IMR-90 (cell line): ENCODE results near the gene MTMR3. TPM values are rescaled to one million over a fixed set of nuclear protein-coding genes. Genes with fewer than 3 reads are reported as not detected.

ENCODE experiments used
- ATAC-seq: fragments of 200-7000 bp; cut with Tn5 transposase; 2 replicates; pipeline ENCODE4 v1.9.1; 2020; ENCODE audit warnings: low read depth, mild to moderate bottlenecking, moderate library complexity
- BruUV-seq: library from RNA; stranded (reverse); fragments of 400-500 nt; replicated peaks from 2 replicates; lab custom pipeline; 2021; lab: Mats Ljungman, UMichigan
- CTCF ChIA-PET: fragments of 300-600 bp; formaldehyde crosslinking; extraction: SDS; loops from one replicate; lab custom pipeline; 2021; ENCODE audit warnings: antibody characterized with exemption; lab: Yijun Ruan, JAX
- POLR2A ChIA-PET: fragments of 300-600 bp; sonication (Branson Sonifier 250); formaldehyde crosslinking; loops from one replicate; lab custom pipeline; 2022; ENCODE audit warnings: antibody characterized with exemption; ENCODE audit not compliant: unreplicated experiment; lab: Charles Lee
- DNase-seq: peaks from one replicate; pipeline ENCODE4 v3.0.0; 2013
- H2AFZ ChIP-seq: replicated peaks from 2 replicates; pipeline ENCODE3; 2013; ENCODE audit warnings: low read length, mild to moderate bottlenecking; ENCODE audit not compliant: poor library complexity
- H2AK5ac ChIP-seq: 2 replicates; pipeline ENCODE4 v1.6.1; 2013; ENCODE audit warnings: low read depth, low read length, inconsistent platforms
- H2AK9ac ChIP-seq: replicated peaks from 2 replicates; pipeline ENCODE3; 2013; ENCODE audit warnings: mild to moderate bottlenecking, low read depth, low read length, moderate library complexity; ENCODE audit not compliant: poor library complexity
- H2BK120ac ChIP-seq: 2 replicates; pipeline ENCODE4 v1.6.1; 2013; ENCODE audit warnings: low read depth, low read length, inconsistent platforms
- H2BK15ac ChIP-seq: 3 replicates; pipeline ENCODE4 v1.6.1; 2013; ENCODE audit warnings: low read depth, low read length, inconsistent platforms
- H2BK20ac ChIP-seq: 2 replicates; pipeline ENCODE4 v1.6.1; 2013; ENCODE audit warnings: low read depth, mild to moderate bottlenecking, inconsistent platforms, low read length, moderate library complexity
- H2BK5ac ChIP-seq: 2 replicates; pipeline ENCODE4 v1.6.1; 2013; ENCODE audit warnings: mild to moderate bottlenecking, low read depth, low read length, inconsistent platforms; ENCODE audit not compliant: poor library complexity, severe bottlenecking
- H3K14ac ChIP-seq: replicated peaks from 2 replicates; pipeline ENCODE4 v1.6.1; 2013; ENCODE audit warnings: low read depth, low read length, inconsistent platforms
- H3K18ac ChIP-seq: 2 replicates; pipeline ENCODE4 v1.6.1; 2013; ENCODE audit warnings: low read depth, low read length, control low read depth
- H3K23ac ChIP-seq: 2 replicates; pipeline ENCODE4 v1.6.1; 2013; ENCODE audit warnings: low read depth, low read length, inconsistent platforms
- H3K27ac ChIP-seq: 2 replicates; pipeline ENCODE4 v1.5.1; 2013; ENCODE audit warnings: mild to moderate bottlenecking, control low read depth, low read length; ENCODE audit not compliant: insufficient read depth
- H3K27me3 ChIP-seq: 2 replicates; pipeline ENCODE4 v1.6.1; 2013; ENCODE audit warnings: low read length; ENCODE audit not compliant: control insufficient read depth, insufficient read depth
- H3K36me3 ChIP-seq: 2 replicates; pipeline ENCODE4 v1.6.1; 2013; ENCODE audit warnings: low read length, mixed read lengths; ENCODE audit not compliant: control insufficient read depth, insufficient read depth
- H3K4ac ChIP-seq: 2 replicates; pipeline ENCODE4 v1.6.1; 2013; ENCODE audit warnings: low read depth, low read length, inconsistent platforms
- H3K4me1 ChIP-seq: 2 replicates; pipeline ENCODE4 v1.6.1; 2013; ENCODE audit warnings: low read length, mixed read lengths; ENCODE audit not compliant: control insufficient read depth, insufficient read depth
- H3K4me2 ChIP-seq: 2 replicates; pipeline ENCODE4 v1.6.1; 2013; ENCODE audit warnings: low read depth, mild to moderate bottlenecking, control low read depth, low read length, moderate library complexity
- H3K4me3 ChIP-seq: 2 replicates; pipeline ENCODE4 v1.5.1; 2013; ENCODE audit warnings: low read depth, mild to moderate bottlenecking, control low read depth, low read length, moderate library complexity; ENCODE audit not compliant: insufficient read depth
- H3K56ac ChIP-seq: 2 replicates; pipeline ENCODE4 v1.6.1; 2013; ENCODE audit warnings: low read length, inconsistent platforms; ENCODE audit not compliant: insufficient read depth; ENCODE audit errors: extremely low read depth
- H3K79me1 ChIP-seq, 2 experiments: 2 replicates each; pipeline ENCODE4 v1.6.1; 2013; ENCODE audit warnings: low read length in 2 of 2, inconsistent platforms in 1 of 2, low read depth in 1 of 2
- H3K9ac ChIP-seq: 2 replicates; pipeline ENCODE4 v1.6.1; 2013; ENCODE audit warnings: low read depth, low read length, control low read depth
- H3K9me1 ChIP-seq: 2 replicates; pipeline ENCODE4 v1.6.1; 2013; ENCODE audit warnings: low read length, inconsistent platforms; ENCODE audit not compliant: insufficient read depth
- H3K9me3 ChIP-seq: 2 replicates; pipeline ENCODE4 v1.6.1; 2013; ENCODE audit warnings: low read length; ENCODE audit not compliant: control insufficient read depth, insufficient read depth
- H4K20me1 ChIP-seq: 2 replicates; pipeline ENCODE4 v1.6.1; 2013; ENCODE audit warnings: low read length, inconsistent platforms; ENCODE audit not compliant: insufficient read depth
- H4K5ac ChIP-seq: 2 replicates; pipeline ENCODE4 v1.6.1; 2013; ENCODE audit warnings: mild to moderate bottlenecking, low read depth, low read length, control low read depth
- H4K8ac ChIP-seq, 2 experiments: 2 replicates each; pipeline ENCODE4 v1.6.1; 2013; ENCODE audit warnings: low read depth in 2 of 2, low read length in 2 of 2, control low read depth in 1 of 2, inconsistent platforms in 1 of 2
- H4K91ac ChIP-seq: 2 replicates; pipeline ENCODE4 v1.6.1; 2013; ENCODE audit warnings: low read depth, low read length, inconsistent platforms; ENCODE audit not compliant: insufficient read depth
- CHD1 ChIP-seq: IDR thresholded peaks from 2 replicates; pipeline ENCODE4 v1.6.1; 2012; ENCODE audit warnings: low read depth, low read length, improper control_type of control experiment
- ELK1 ChIP-seq: fragments of 150-350 bp; IDR thresholded peaks from 2 replicates; pipeline ENCODE4 v1.6.1; 2016; ENCODE audit warnings: low read depth, mild to moderate bottlenecking, low read length, moderate library complexity, borderline replicate concordance
- FOS ChIP-seq: fragments of 150-350 bp; IDR thresholded peaks from 2 replicates; pipeline ENCODE4 v1.6.1; 2016; ENCODE audit warnings: low read depth, low read length
- MAFK ChIP-seq: IDR thresholded peaks from 2 replicates; pipeline ENCODE4 v1.6.1; 2012; ENCODE audit warnings: low read depth, low read length, improper control_type of control experiment
- MXI1 ChIP-seq: IDR thresholded peaks from 2 replicates; pipeline ENCODE4 v1.6.1; 2012; ENCODE audit warnings: low read depth, mild to moderate bottlenecking, low read length, moderate library complexity, borderline replicate concordance
- POLR2A ChIP-seq: IDR thresholded peaks from 2 replicates; pipeline ENCODE4 v1.6.1; 2012; ENCODE audit warnings: mild to moderate bottlenecking, low read depth, low read length
- SMC3 ChIP-seq: fragments of 150-350 bp; IDR thresholded peaks from 2 replicates; pipeline ENCODE4 v1.6.1; 2016; ENCODE audit warnings: low read depth, mild to moderate bottlenecking, antibody characterized with exemption, low read length, moderate library complexity
- WGBS, 2 experiments: methylation state at CpG; one replicate each; pipeline versions ENCODE4 v1.1.5 to v1.1.7; 2013; ENCODE audit warnings: missing lambda C conversion rate in 2 of 2; ENCODE audit not compliant: insufficient read length in 1 of 2; ENCODE audit errors: extremely low coverage in 2 of 2; 5-methylcytosine and 5-hydroxymethylcytosine counted together
- dilution Hi-C: fragments of 300-500 bp; cut with HindIII; formaldehyde crosslinking; loops from one replicate; pipeline ENCODE4 v1.14.3; 2018; ENCODE audit warnings: low sequenced_read_pairs; ENCODE audit not compliant: unreplicated experiment
- in situ Hi-C: fragments of 300-500 bp; cut with MboI; formaldehyde crosslinking; loops from 3 replicates; pipeline ENCODE4 v1.14.3; 2019; ENCODE audit warnings: low sequenced_read_pairs, inconsistent platforms, mixed read lengths
- intact Hi-C: fragments of 100-400 bp; cut with micrococcal nuclease; formaldehyde crosslinking; loops from 2 replicates; pipeline ENCODE4 v1.10.0; 2022
- polyA plus RNA-seq, 3 experiments: library from polyadenylated mRNA; depleted of rRNA; stranded (reverse); fragments of >200 nt; gene quantifications; 2 replicates each; pipeline ENCODE4 v1.2.3, GENCODE V29; 2012; ENCODE audit warnings: low replicate concordance in 1 of 3
- total RNA-seq: library from RNA; depleted of rRNA; stranded (reverse); fragments of >200 nt; gene quantifications from 2 replicates; pipeline ENCODE4 v1.2.3, GENCODE V29; 2012
- TF ChIP-seq, protein P1 (sequence below): fragments of 150-350 bp; IDR thresholded peaks from 2 replicates; pipeline ENCODE4 v1.6.1; 2017; ENCODE audit warnings: mild to moderate bottlenecking, antibody characterized with exemption, low read length, low read depth

The MTMR3 gene
- total and polyA plus RNA-seq, 2 of the 4 experiments (the other 2 are of a cell fraction) = 21.3 to 29.4 TPM

DNA sequence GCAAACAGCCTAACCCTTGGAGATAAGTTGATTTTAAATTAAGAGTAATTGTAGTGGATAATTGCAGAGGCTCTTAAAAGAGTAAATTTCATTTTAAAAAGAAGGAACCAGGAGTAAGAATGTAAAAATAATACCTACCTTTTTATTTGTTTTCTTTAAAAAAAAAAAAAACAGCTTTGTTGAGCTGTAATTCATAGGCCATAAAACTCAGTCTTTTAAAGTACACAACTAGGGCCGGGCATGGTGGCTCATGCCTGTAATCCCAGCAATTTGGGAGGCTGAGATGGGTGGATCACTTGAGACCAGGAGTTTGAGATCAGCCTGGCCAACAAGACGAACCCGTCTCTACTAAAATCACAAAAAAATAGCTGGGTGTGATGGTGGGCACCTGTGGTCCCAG lies 42.4 kb downstream of the MTMR3 start:
- no peak overlapping the region for H2AK9ac ChIP-seq
- no peak overlapping the region for H3K4me2 ChIP-seq
- POLR2A ChIA-PET = no interaction called here
- H4K91ac ChIP-seq = no peak overlapping the region
- H3K27me3 ChIP-seq = no peaks in the 10 kb centered on the region
- no TSS peak for BruUV-seq
- dilution Hi-C loops = no loop called here
- no peak for DNase-seq
- H2BK5ac ChIP-seq = no peak overlapping the region
- peaks cover 64% of the 10 kb centered on the region for H4K20me1 ChIP-seq
- peaks cover 3% of the 10 kb centered on the region for H3K9me3 ChIP-seq
- H3K4ac ChIP-seq = no peak overlapping the region
- H3K9ac ChIP-seq = no peak overlapping the region
- intact Hi-C loops = no loop called here
- no peak for ATAC-seq
- H2BK20ac ChIP-seq = no peak overlapping the region
- CTCF ChIA-PET = interaction anchor here (0.6 kb wide), 1 partner anchor 9 kb away, joined by 3 read pairs; no protein-coding TSS in a partner anchor
- in situ Hi-C loops = no loop called here
- H3K14ac ChIP-seq = no peak overlapping the region
- H3K27ac ChIP-seq = no peak overlapping the region
- no peak overlapping the region for H4K5ac ChIP-seq
- no peak overlapping the region for H2BK15ac ChIP-seq
- peaks cover 3% of the 10 kb centered on the region; the same call in 1 of the 2 replicates for H3K4me1 ChIP-seq
- H2AK5ac ChIP-seq = no peak overlapping the region
- H3K56ac ChIP-seq = no peak overlapping the region
- H3K18ac ChIP-seq = no peak overlapping the region
- H3K4me3 ChIP-seq = no peak overlapping the region
- H2AFZ ChIP-seq = no peak overlapping the region
- no peak overlapping the region for H4K8ac ChIP-seq
- no peak overlapping the region for H3K23ac ChIP-seq
- no CpG with 5 or more reads among the region's 3 CpGs for WGBS, 2 experiments
- peaks cover 6% of the 10 kb centered on the region; the same call in 1 of the 2 replicates for H3K9me1 ChIP-seq
- TF ChIP-seq MAFK = no peak
- TF ChIP-seq CHD1 = no peak
- no peak for TF ChIP-seq SMC3
- TF ChIP-seq MXI1 = no peak
- TF ChIP-seq ELK1 = no peak
- no peak for TF ChIP-seq POLR2A
- TF ChIP-seq, protein P1, sequence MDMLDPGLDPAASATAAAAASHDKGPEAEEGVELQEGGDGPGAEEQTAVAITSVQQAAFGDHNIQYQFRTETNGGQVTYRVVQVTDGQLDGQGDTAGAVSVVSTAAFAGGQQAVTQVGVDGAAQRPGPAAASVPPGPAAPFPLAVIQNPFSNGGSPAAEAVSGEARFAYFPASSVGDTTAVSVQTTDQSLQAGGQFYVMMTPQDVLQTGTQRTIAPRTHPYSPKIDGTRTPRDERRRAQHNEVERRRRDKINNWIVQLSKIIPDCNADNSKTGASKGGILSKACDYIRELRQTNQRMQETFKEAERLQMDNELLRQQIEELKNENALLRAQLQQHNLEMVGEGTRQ = no peak
- TF ChIP-seq FOS = no peak
- H2BK120ac ChIP-seq = no peak overlapping the region
- peaks cover 24 to 74% of the 10 kb centered on the region in 2 experiments for H3K79me1 ChIP-seq
- no peaks in the 10 kb centered on the region for H3K36me3 ChIP-seq
